Measurements from ENCODE around the gene TRMT61A. TPM values are rescaled to one million over a fixed set of nuclear protein-coding genes. Genes with fewer than 3 reads are reported as not detected.
"Not testable (repeated sequence)": the region's sequence is repeated elsewhere in the genome, so short reads cannot be mapped to it uniquely, and the experiment has no call there.

The TRMT61A gene
- total RNA-seq, 1 experiment from 2014 or later: 19.9 TPM

DNA sequence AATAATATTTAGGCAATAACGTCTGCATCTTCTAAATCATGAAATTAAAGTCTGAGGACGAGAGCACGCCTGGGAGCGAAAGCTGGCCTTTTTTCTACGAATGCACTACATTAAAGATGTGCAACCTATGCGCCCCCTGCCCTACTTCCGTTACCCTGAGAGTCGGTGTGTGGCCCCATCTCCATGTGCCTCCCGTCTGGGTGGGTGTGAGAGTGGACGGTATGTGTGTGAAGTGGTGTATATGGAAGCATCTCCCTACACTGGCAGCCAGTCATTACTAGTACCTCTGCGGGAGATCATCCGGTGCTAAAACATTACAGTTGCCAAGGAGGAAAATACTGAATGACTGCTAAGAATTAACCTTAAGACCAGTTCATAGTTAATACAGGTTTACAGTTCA lies 25.7 kb upstream of the TRMT61A start:
- in situ Hi-C loops (cut with HindIII; ENCODE audit: low pct_unique_long_range_greater_than_20kb, low sequenced_read_pairs): no loop called here
- no peak for DNase-seq (ENCODE audit: low read depth, low spot score)

- in situ Hi-C loops (cut with HindIII; ENCODE audit: low pct_unique_long_range_greater_than_20kb, low sequenced_read_pairs): no loop called here
- peak; percentile 32 for DNase-seq (ENCODE audit: low read depth, low spot score)
These were observed 23.9 kb upstream of the TRMT61A start for GRCh38 chr14:103504991-103505565.

DNA sequence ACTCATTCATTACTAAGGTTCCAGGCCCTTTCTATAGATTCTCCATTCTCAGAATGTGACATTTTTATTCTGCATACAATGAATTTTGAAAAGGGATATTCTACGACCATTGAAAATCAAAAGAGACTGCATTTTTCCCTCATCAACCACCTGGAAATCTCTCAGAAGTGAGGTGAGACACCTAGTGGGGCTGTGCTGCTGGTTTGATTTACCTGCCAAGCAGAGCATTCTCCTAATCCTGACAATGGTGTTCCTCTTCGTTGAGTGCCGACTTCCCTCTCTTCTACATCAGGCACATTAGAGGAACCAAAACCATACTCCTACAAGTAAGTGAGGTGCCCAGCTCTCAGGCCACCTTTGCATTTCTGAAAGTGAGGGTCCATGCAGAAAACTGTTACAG lies 21.2 kb upstream of the TRMT61A start:
- no peak for DNase-seq (ENCODE audit: low read depth, low spot score)
- in situ Hi-C loops (cut with HindIII; ENCODE audit: low pct_unique_long_range_greater_than_20kb, low sequenced_read_pairs): no loop called here

GRCh38 chr14:103508521-103509329 lies 20.3 kb upstream of the TRMT61A start:
- in situ Hi-C loops (cut with HindIII; ENCODE audit: low pct_unique_long_range_greater_than_20kb, low sequenced_read_pairs): no loop called here
- no peak for DNase-seq (ENCODE audit: low read depth, low spot score)

GRCh38 chr14:103509864-103510723 lies 18.9 kb upstream of the TRMT61A start:
- in situ Hi-C loops (cut with HindIII; ENCODE audit: low pct_unique_long_range_greater_than_20kb, low sequenced_read_pairs): no loop called here
- DNase-seq (ENCODE audit: low read depth, low spot score): no peak

DNA sequence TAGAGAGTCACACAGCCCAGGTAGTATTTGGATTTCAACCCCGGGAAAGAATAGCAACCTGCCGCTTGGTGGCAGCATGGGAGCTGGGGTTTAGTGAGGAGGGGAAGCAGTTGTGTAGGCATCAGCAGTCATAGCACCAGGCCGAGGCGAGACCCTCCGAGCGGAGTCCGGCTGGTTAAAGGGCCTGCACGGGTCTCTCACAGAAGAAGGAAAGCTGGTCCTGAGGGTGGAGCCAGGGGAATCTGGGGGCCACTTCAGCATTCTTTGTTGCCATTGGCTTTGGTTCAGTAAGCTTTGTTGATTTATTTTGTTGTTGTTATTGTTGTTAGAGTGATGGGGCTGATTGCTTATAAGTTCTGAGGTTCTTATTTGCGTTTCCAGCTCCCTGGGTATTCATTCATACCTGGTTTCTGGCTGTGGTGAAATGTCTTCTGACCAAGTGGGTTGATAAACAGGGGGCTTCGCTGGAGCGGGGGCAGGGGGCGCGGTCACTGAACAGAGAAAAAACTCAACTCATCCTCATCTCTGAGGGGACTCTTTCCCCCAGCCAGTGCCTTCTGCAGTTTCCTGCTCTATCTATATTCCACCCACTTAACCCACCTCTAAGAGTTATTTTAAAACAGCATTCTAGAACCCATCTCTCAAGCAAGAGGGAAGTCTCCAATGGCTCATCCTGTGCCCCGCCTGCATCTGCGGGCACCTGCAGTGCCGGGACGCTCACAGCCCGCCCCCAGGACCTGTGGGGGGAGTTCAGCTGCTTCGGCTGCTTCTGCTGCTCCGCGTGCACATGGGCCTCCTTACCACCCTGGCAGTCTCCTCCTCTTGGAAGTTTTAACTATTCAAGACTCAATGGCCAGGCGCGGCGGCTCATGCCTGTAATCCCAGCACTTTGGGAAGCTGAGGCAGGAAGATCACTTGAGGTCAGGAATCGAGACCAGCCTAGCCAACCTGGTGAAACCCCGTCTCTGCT lies 18.0 kb upstream of the TRMT61A start:
- in situ Hi-C loops (cut with HindIII; ENCODE audit: low pct_unique_long_range_greater_than_20kb, low sequenced_read_pairs): no loop called here
- no peak for DNase-seq (ENCODE audit: low read depth, low spot score)

DNA sequence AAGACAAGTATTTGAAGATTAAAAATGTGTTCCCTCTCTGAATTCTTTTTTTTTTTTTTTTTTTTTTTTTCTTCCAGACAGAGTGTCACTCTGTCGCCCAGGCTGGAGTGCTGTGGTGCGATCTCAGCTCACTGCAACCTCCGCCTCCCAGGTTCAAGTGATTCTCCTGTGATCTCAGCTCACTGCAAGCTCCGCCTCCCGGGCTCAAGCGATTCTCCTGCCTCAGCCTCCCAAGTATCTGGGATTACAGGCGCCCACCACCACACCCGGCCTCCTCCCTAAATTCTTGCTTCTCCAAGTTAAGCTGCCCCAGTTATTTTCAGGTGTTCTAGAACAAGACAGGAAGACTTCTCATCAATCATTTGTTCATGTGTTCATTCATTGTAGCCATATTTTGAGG lies 16.8 kb upstream of the TRMT61A start:
- DNase-seq (ENCODE audit: low read depth, low spot score); in situ Hi-C loops (cut with HindIII; ENCODE audit: low pct_unique_long_range_greater_than_20kb, low sequenced_read_pairs): not testable (repeated sequence)

GRCh38 chr14:103512701-103513611 lies 16.0 kb upstream of the TRMT61A start:
- no peak for DNase-seq (ENCODE audit: low read depth, low spot score)
- in situ Hi-C loops (cut with HindIII; ENCODE audit: low pct_unique_long_range_greater_than_20kb, low sequenced_read_pairs): no loop called here

DNA sequence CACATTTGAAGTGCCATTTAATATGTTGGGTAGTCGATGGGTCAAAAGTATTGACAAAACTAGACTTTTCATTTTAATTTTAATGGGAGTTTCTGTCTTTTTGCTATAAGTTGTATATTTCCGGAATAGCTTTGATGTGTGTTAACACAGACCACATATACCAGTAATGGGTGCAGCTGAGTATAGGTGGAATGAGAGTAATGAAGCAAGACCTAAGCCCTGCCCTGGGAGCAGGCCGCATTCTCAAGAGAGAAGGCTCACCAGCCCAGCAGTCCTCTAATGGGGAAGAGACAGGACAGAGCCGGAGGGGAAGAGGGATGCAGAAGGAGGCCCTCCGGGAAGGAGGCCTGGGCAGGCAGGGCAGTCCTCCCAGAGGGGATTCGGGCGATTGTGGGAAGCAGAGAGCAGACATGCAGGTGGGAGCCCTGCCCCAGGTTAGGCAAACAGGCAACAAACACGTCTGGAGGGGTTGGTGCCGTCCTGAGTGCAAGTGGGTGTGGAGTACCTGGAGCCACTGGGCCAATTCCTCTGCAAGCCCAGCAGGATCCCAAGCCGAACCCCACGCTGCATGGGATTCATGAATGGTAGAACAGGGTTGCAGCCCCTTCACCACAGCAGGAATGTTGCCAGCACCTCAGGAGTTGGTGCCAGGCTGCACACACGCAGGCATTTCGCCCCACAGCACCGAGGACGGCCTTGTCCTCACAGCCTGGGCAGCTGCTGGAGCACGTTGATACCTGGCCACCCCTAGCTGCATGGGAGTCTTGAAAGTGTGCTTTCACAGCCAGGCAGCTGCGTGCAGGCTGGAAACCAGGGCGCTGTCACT lies 14.2 kb upstream of the TRMT61A start:
- DNase-seq (ENCODE audit: low read depth, low spot score): no peak
- in situ Hi-C loops (cut with HindIII; ENCODE audit: low pct_unique_long_range_greater_than_20kb, low sequenced_read_pairs): no loop called here

GRCh38 chr14:103516426-103517173 lies 12.4 kb upstream of the TRMT61A start:
- in situ Hi-C loops (cut with HindIII; ENCODE audit: low pct_unique_long_range_greater_than_20kb, low sequenced_read_pairs): no loop called here
- no peak for DNase-seq (ENCODE audit: low read depth, low spot score)

DNA sequence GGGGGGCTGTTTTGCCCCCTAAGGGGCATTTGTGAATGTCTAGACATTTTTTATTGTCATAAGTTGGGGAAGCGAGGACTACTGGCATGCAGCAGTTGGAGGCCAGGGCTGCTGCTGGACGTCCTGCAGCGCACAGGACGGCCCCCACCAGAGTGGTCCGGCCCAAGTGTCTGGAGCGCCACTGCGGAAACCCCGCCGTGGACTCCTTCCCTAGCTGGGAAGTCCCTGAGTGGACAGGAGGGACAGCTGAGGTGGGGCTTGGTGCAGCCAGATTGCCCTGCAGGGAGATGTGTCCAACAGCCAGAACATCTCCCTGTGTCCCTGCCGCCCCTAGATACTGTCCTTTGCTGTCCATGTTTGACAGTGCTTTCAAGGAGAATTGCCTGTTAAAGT lies 11.8 kb upstream of the TRMT61A start:
- no peak for DNase-seq (ENCODE audit: low read depth, low spot score)
- in situ Hi-C loops (cut with HindIII; ENCODE audit: low pct_unique_long_range_greater_than_20kb, low sequenced_read_pairs): no loop called here

DNA sequence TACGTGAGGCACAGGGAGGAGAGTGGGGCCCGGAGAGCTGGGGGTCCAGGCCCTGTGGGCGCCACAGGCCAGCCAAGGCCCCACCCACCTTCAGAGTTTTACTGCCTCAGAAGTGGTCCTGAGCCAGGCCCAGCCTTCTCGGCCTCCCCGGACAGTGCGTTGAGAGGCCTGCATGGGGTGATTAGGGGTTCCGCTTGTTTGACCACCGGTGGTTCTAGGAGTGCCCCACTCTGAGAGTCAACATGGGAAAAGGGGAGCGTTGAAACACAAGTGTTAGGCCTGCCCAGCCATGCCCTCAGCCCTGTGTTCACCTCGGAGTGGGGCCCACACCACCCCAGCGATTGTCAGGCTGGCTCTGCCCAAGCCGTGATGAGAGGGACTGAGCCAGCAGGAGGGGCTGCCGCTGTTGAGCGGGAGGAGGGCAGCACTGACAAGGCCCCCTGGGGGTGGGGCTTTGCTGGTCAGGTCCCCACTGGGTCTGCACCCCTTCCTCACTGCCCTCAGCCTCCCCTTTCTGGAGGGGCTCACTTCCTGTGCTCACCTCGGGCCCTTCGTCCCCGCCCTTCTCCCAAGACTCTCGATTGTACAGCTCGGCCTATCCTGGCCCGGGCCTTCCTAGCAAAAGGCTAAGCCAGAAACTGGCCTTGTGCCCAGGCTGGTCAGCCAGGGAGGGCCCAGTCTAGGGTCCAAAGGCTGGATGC lies 11.1 kb upstream of the TRMT61A start:
- in situ Hi-C loops (cut with HindIII; ENCODE audit: low pct_unique_long_range_greater_than_20kb, low sequenced_read_pairs): no loop called here
- DNase-seq (ENCODE audit: low read depth, low spot score): no peak

- peak; percentile 62 for DNase-seq (ENCODE audit: low read depth, low spot score)
- in situ Hi-C loops (cut with HindIII; ENCODE audit: low pct_unique_long_range_greater_than_20kb, low sequenced_read_pairs): no loop called here
These were observed 10.5 kb upstream of the TRMT61A start for GRCh38 chr14:103518422-103519042.

All from SK-MEL-5 (cell line).